8988T (cell line): ENCODE measurements around the gene ATAD1.

Experiments
- DNase-seq: peaks from one replicate; pipeline ENCODE4 v3.0.0; 2011

Gene ATAD1

DNA sequence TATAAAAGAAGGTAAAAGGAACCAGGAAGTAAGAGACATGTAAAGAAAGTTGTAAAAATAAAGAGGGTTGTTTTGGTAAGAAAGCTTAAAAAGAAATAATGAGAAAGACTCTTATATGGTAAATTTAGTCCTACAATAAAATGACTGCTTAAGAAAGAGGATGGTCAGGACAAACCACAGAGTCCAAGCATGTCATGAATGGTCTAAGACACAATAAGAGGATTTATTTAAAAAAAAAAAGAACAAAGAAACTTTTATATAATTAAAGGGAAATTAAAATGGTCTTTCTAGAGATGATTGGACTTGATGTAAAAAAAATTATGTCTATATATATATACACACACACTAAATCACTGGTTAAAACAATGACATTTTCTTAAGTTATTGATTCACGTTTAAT lies 18.2 kb downstream of the ATAD1 start:
- no peak for DNase-seq

DNA sequence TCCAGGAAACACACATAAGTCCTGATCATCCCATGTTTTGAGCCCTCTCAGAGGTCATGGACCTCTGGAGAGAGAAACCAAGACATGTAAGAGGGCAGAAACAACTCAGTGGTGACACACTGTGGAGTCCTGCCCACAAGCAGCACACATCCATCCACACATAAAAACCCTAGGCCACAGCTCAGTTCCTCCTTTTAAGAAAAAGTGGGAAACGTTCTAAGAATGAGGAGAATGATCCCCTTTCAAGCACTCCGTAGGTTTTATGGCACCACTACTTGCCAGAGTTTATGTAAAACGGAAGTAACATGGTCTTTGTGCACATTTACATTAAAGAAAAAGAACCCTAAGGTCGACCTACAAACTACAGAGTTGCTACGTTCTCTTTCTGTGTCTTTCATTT lies 19.9 kb downstream of the ATAD1 start:
- DNase-seq, result no peak

- no peak for DNase-seq
Measured at GRCh38 chr10:87794285-87794684, 23.7 kb downstream of the ATAD1 start.

DNA sequence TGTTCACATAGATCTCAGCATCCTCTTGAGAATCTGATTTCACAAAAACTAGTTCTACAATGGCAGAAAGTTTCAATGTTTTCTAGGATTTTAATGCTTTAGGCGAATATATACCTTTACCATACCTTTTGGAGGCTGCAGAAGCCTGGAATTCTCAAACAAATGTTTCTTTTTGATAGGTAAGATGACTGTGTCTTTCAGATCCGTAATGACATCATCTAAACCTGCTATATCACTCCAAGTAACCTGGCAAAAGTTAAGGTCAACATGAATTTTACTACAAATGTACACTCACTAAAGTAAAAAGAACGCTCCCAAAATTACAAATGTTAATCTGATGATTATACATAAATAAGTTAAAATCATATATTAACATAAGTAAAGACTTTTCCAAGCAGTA lies 27.8 kb downstream of the ATAD1 start:
- no peak for DNase-seq

DNA sequence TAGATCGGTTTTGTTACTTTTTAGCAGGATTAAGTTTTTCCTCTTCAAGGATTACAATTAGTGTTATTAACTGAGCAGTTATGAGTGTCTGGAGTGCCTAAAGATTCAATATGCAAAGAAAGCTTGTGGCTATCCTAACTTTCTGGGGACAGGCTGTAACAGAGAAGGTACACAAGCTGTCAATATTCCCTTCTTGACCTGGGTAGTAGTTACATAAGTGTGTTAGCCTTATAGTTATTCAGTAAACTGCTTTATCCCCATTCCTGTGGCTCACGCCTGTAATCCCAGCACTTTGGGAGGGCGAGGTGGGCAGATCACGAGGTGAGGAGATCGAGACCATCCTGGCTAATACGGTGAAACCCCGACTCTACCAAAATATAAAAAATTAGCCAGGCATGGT lies 31.6 kb downstream of the ATAD1 start:
- DNase-seq, result no peak

DNA sequence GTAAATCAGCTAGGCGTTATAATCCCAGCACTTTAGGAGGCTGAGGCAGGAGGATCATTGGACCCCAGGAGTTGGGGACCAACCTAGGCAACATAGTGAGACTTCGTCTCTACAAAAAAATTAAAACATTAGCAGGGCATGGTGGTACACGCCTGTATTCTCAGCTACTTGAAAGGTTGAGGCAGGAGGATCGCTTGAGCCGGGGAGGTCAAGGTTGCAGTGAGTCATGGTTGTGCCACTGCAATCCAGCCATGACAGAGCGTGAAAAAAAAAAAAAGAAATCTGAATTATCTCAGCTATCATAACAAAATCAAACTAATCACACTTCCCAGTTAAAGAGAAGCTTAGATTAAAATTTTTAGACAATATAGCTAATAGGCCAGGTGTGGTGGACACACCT lies 35.3 kb downstream of the ATAD1 start:
- no peak for DNase-seq

DNA sequence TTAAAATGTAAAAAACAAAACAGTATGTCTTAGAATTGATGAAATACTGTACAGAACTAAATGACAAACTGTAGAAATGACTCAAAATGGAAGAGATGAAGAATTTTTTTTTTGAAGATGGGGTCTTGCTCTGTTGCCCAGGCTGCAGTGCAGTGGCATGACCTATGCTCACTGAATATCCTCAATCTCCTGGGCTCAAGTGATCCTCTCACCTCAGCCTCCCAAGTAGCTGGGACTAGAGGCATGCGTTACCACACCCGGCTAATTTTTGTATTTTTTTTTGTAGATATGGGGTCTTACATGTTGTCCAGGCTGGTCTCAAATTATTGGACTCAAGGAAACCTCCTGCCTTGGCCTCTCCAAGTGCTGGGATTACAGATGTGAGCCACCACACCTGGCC lies 36.5 kb downstream of the ATAD1 start:
- DNase-seq, result no peak

- DNase-seq, result no peak
Measured at GRCh38 chr10:87776328-87776727, 41.7 kb downstream of the ATAD1 start.

DNA sequence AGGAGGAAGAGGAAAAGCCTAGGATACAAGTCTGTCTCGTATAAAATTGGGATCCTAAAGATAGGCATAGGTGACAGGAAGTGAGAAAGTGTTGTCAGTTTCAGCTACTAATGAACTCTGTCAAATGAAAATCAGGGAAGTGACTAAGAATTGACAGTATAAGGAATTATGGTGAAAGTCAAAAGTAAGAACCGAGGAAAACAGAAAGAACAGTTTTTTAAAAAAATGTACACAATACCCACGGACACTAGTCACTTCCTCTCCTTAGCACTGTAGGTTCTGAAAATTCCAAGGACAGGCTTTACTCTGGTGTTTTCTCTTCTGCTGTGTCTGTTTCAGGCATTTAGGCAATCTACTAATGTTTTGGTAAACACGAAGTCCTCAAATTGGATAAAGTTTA lies 42.3 kb downstream of the ATAD1 start:
- DNase-seq, result no peak

DNA sequence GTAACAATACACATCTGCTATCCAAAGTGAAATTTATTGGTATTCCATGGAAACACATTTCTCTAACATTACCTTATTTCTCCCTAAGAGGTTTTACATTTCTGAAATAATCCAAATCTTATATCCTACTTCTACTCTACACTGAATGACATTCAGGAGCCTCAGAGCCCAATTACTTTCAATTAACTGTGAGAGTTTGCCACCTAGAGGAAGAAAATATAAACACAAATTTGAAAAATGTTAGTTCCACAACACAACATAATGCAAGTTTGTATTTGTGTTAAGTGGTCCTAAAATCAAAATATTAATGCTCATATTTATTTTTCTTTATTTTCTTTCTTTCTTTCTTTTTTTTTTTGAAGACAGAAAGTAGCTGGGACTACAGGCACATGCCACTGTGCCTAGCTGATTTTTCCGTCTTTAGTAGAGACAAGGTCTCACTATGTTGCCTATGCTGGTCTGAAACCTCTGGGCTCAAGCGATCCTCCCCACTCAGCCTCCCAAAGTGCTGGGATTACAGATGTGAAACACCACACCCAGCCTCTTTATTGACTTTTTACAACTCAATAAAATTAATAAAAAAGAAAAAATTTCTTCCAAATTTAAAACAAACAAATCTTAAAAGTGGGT lies 46.0 kb downstream of the ATAD1 start:
- no peak for DNase-seq

DNA sequence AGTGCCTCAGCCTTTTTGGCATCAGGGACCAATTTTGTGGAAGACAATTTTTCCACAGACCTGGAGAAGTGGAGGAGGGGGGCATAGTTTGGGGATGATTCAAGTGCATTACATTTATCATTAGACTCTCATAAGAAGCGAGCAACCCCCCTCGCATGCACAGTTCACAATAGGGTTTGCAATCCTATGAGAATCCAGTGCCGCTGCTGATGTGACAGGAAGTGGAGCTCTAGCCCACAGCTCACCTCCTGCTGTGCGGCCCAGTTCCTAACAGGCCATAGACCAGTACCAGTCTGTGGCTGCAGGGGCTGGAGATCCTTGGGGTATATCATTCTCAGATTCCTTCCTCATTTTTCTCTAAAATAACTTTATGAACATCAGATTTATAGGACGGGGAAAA lies 50.8 kb downstream of the ATAD1 start:
- no peak for DNase-seq

- DNase-seq, result no peak
Measured at GRCh38 chr10:87765666-87766376, 52.2 kb downstream of the ATAD1 start.

DNA sequence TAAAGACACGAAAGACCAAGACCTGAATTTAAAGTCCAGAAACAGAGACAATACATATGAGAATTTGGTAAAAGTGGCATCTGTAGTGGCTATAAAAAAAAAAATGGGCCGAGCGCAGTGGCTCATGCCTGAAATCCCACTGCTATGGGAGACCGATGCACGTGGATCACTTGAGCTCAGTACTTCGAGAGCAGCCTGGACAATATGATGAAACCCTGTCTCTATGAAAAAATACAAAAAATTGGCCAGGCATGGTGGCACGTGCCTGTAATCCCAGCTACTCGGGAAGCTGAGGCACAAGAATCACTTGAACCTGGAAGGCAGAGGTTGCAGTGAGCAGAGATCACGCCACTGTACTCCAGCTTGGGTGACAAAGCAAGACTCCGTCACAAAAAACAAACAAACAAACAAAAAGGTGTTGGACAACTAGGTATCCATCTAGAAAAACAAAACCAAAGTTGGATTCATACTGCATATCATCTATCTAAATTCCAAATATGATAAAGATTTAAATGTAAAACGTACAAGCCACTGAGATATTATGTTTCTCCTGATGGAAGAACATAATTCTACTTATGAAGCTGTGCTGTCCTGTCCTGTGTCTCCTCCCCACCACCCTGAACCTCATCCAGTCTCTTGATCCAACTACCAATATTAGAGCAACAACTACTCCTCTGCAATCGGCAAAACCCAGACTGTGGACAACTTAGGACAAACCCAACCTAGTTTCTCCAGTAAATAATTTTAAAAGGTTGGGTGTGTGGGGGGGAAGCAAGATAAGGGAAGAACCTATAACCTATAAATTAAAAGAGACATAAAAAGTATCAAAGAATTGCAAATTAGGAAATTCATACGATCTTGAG lies 53.7 kb downstream of the ATAD1 start:
- no peak for DNase-seq

- DNase-seq, result no peak
Measured at GRCh38 chr10:87763086-87763861, 54.8 kb downstream of the ATAD1 start.

- DNase-seq, result no peak
Measured at GRCh38 chr10:87761892-87762291, 56.1 kb downstream of the ATAD1 start.

- DNase-seq, result no peak
Measured at GRCh38 chr10:87761153-87761552, 56.9 kb downstream of the ATAD1 start.

GRCh38 chr10:87760195-87760905 lies 57.7 kb downstream of the ATAD1 start:
- no peak for DNase-seq

DNA sequence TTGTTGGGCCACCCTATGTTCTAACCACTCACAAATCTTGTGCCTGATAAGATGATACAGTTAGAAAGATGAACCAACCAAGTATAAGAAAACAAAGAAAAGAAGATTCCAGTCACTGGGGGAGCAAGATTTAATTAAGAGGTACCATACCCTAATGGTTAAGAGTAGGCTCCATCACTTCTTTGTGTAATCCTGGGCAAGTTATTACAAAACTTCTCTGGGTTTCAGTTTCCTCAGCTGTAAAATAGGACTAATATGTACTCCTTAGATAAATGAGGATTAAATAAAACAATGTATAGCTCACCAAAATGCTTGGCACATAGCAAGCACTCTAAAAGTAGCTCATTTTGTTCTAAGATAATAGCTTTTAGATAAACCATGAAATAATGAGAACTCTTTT lies 58.5 kb downstream of the ATAD1 start:
- no peak for DNase-seq

- DNase-seq, result no peak
Measured at GRCh38 chr10:87757685-87758084, 60.3 kb downstream of the ATAD1 start.

GRCh38 chr10:87753995-87754866 lies 63.8 kb downstream of the ATAD1 start:
- DNase-seq, result no peak

DNA sequence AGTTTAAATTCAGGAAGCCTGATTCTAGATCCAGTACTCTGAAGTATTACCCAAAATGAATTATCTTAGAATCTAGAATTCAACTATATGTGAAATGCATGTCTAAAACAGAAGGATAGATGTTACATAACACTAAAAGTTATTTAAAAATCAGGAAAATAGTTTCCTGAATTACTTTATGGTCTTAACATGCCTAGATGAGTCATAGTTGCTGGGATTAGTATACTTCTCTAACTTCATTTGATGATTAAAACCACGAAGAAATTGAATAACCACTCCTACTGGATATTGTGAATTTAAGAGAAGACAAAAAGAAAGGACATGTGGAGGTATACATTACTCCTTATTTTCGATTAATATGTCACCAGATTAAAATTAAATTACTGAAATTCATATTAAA lies 65.5 kb downstream of the ATAD1 start:
- no peak for DNase-seq

DNA sequence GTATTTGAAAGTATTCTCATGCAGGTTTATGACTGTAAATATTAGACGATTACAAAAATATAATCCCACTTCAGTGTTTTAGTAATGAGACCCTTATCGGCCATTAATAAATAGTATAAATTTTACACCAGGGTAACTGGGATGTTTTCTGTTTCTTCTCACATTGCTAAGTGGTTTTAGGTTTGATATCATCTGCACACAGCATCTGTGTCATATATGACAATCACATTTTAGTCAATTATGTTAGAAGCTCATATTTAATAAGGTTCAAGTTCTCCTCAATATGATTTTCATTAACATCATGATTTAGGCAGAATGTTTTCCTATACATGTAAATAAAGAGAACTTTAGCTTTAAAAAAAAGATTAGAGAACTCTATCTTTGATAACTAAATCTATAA lies 66.8 kb downstream of the ATAD1 start:
- no peak for DNase-seq
